ENCODE results near the gene CRYBG2.
A peak's percentile ranks its signal among the peaks of the same experiment; 100 is the strongest.
"Not testable (repeated sequence)": the region's sequence is repeated elsewhere in the genome, so short reads cannot be mapped to it uniquely, and the experiment has no call there.

CRYBG2 gene

GRCh38 chr1:26295194-26296138, 58.5 kb downstream of the CRYBG2 start:
- TF ChIP-seq CTCF (IDR thresholded peaks at IDR 0.05; ENCODE audit: borderline replicate concordance, control extremely low read depth, extremely low read depth, insufficient read depth, missing control alignments) = no peak
- in situ Hi-C loops (cut with MboI; ENCODE audit: low sequenced_read_pairs, unreplicated experiment) = no loop called here
- no peak for DNase-seq (ENCODE audit: low spot score)

GRCh38 chr1:26293911-26294463, 59.9 kb downstream of the CRYBG2 start:
- TF ChIP-seq CTCF (IDR thresholded peaks at IDR 0.05; ENCODE audit: borderline replicate concordance, control extremely low read depth, extremely low read depth, insufficient read depth, missing control alignments) = no peak
- in situ Hi-C loops (cut with MboI; ENCODE audit: low sequenced_read_pairs, unreplicated experiment) = no loop called here

GRCh38 chr1:26292735-26293134, 61.2 kb downstream of the CRYBG2 start:
- in situ Hi-C loops (cut with MboI; ENCODE audit: low sequenced_read_pairs, unreplicated experiment); DNase-seq (ENCODE audit: low spot score): not testable (repeated sequence)

More at GRCh38 chr1:26293911-26294463, 59.9 kb downstream of the CRYBG2 start:
- no peak for DNase-seq (ENCODE audit: low spot score)

- in situ Hi-C loops (cut with MboI; ENCODE audit: low sequenced_read_pairs, unreplicated experiment) = no loop called here
- no peak for DNase-seq (ENCODE audit: low spot score)
- TF ChIP-seq CTCF (IDR thresholded peaks at IDR 0.05; ENCODE audit: borderline replicate concordance, control extremely low read depth, extremely low read depth, insufficient read depth, missing control alignments) = no peak
Measured at GRCh38 chr1:26291939-26292338, 62.0 kb downstream of the CRYBG2 start.

- in situ Hi-C loops (cut with MboI; ENCODE audit: low sequenced_read_pairs, unreplicated experiment) = no loop called here
- TF ChIP-seq CTCF (IDR thresholded peaks at IDR 0.05; ENCODE audit: borderline replicate concordance, control extremely low read depth, extremely low read depth, insufficient read depth, missing control alignments) = no peak
- peak; percentile 12 for DNase-seq (ENCODE audit: low spot score)
Measured at GRCh38 chr1:26291433-26291832, 62.5 kb downstream of the CRYBG2 start.

GRCh38 chr1:26290882-26291261, 63.1 kb downstream of the CRYBG2 start:
- no peak for DNase-seq (ENCODE audit: low spot score)
- in situ Hi-C loops (cut with MboI; ENCODE audit: low sequenced_read_pairs, unreplicated experiment) = no loop called here
- no peak for TF ChIP-seq CTCF (IDR thresholded peaks at IDR 0.05; ENCODE audit: borderline replicate concordance, control extremely low read depth, extremely low read depth, insufficient read depth, missing control alignments)
